Neural progenitor cell (in vitro differentiated cells): ENCODE measurements around the gene LAYN. TPM values are rescaled to one million over a fixed set of nuclear protein-coding genes. Genes with fewer than 3 reads are reported as not detected.

ENCODE experiments used
- DNase-seq: peaks from one replicate; pipeline ENCODE4 v3.0.0-alpha.2; 2016; ENCODE audit warnings: low spot score
- H2AFZ ChIP-seq: fragments of 200-600 bp; sonication (generic); replicated peaks from 2 replicates; pipeline ENCODE4 v1.6.1; 2016; ENCODE audit warnings: antibody characterized with exemption
- H3F3A ChIP-seq: fragments of 200-600 bp; sonication (generic); 2 replicates; pipeline ENCODE4 v1.6.1; 2016; ENCODE audit warnings: antibody characterized with exemption, low read depth
- H3K27ac ChIP-seq: fragments of 200-600 bp; sonication (generic); 2 replicates; pipeline ENCODE4 v1.5.1; 2016; ENCODE audit warnings: mild to moderate bottlenecking
- H3K27me3 ChIP-seq: fragments of 200-600 bp; sonication (generic); 2 replicates; pipeline ENCODE4 v1.6.1; 2016; ENCODE audit warnings: mild to moderate bottlenecking, moderate library complexity
- H3K36me3 ChIP-seq: fragments of 200-600 bp; sonication (generic); 2 replicates; pipeline ENCODE4 v1.5.1; 2016
- H3K4me1 ChIP-seq: fragments of 200-600 bp; sonication (generic); 2 replicates; pipeline ENCODE4 v1.6.1; 2016; ENCODE audit warnings: mixed run types
- H3K4me2 ChIP-seq: fragments of 200-600 bp; sonication (generic); 2 replicates; pipeline ENCODE4 v1.6.1; 2016
- H3K4me3 ChIP-seq: fragments of 200-600 bp; sonication (generic); 2 replicates; pipeline ENCODE4 v1.5.1; 2016
- H3K79me2 ChIP-seq: fragments of 200-600 bp; sonication (generic); 2 replicates; pipeline ENCODE4 v1.6.1; 2016; ENCODE audit warnings: low read depth
- H3K9ac ChIP-seq: fragments of 200-600 bp; sonication (generic); 2 replicates; pipeline ENCODE4 v1.6.1; 2016
- H3K9me3 ChIP-seq: fragments of 200-600 bp; sonication (generic); 2 replicates; pipeline ENCODE4 v1.5.1; 2016; ENCODE audit warnings: low read depth
- H4K20me1 ChIP-seq: fragments of 200-600 bp; sonication (generic); 2 replicates; pipeline ENCODE4 v1.6.1; 2016; ENCODE audit warnings: low read depth
- H3K27ac Mint-ChIP-seq: 3 replicates; pipeline ENCODE4 v1.8.0; 2021; ENCODE audit warnings: mixed read lengths
- H3K27me3 Mint-ChIP-seq: 2 replicates; pipeline ENCODE4 v1.8.0; 2022; ENCODE audit warnings: low read depth, mild to moderate bottlenecking, inconsistent platforms, moderate library complexity, mixed read lengths; ENCODE audit not compliant: insufficient read depth
- H3K36me3 Mint-ChIP-seq: 3 replicates; pipeline ENCODE4 v1.8.0; 2021; ENCODE audit warnings: mixed read lengths
- H3K4me1 Mint-ChIP-seq: 3 replicates; pipeline ENCODE4 v1.8.0; 2021; ENCODE audit warnings: mixed read lengths
- H3K4me3 Mint-ChIP-seq: 3 replicates; pipeline ENCODE4 v1.8.0; 2021; ENCODE audit warnings: mild to moderate bottlenecking, moderate library complexity, mixed read lengths
- H3K9me3 Mint-ChIP-seq: 3 replicates; pipeline ENCODE4 v1.8.0; 2020; ENCODE audit warnings: mixed read lengths
- CTCF ChIP-seq: fragments of 200-600 bp; sonication (generic); IDR thresholded peaks from 2 replicates; pipeline ENCODE4 v1.5.1; 2017; ENCODE audit warnings: antibody characterized with exemption, mild to moderate bottlenecking
- EZH2 ChIP-seq: fragments of 200-600 bp; sonication (generic); IDR thresholded peaks from 2 replicates; pipeline ENCODE4 v1.6.1; 2017; ENCODE audit warnings: antibody characterized with exemption, mild to moderate bottlenecking, moderate library complexity
- EZH2phosphoT487 ChIP-seq: fragments of 200-600 bp; sonication (generic); IDR thresholded peaks from 2 replicates; pipeline ENCODE4 v1.6.1; 2017; ENCODE audit warnings: antibody characterized with exemption
- total RNA-seq: library from RNA; depleted of rRNA; stranded (reverse); fragments of >200 nt; gene quantifications from 2 replicates; pipeline ENCODE4 v1.2.3, GENCODE V29; 2015; ENCODE audit warnings: low replicate concordance

The LAYN gene
- total RNA-seq, 1 donor from 2014 or later: 0.26 TPM

GRCh38 chr11:111550258-111550657 is 9.7 kb downstream of the LAYN start:
- H3K27me3 Mint-ChIP-seq: no peaks in the 10 kb centered on the region
- DNase-seq: no peak
- no peak overlapping the region for H3K4me3 ChIP-seq
- TF ChIP-seq EZH2 (no peak), CTCF (no peak), EZH2phosphoT487 (no peak)
- no peak overlapping the region for H3K9ac ChIP-seq
- peaks cover 12% of the 10 kb centered on the region for H3K4me1 ChIP-seq
- H3F3A ChIP-seq: no peaks in the 10 kb centered on the region
- no peak overlapping the region for H3K4me2 ChIP-seq
- no peak overlapping the region for H2AFZ ChIP-seq
- H3K27me3 ChIP-seq: no peaks in the 10 kb centered on the region
- peaks cover under 1% of the 10 kb centered on the region for H3K9me3 Mint-ChIP-seq
- H3K27ac ChIP-seq: no peak overlapping the region
- no peaks in the 10 kb centered on the region for H3K36me3 ChIP-seq
- H3K79me2 ChIP-seq: no peaks in the 10 kb centered on the region
- H3K9me3 ChIP-seq: no peaks in the 10 kb centered on the region
- no peaks in the 10 kb centered on the region for H4K20me1 ChIP-seq
- H3K36me3 Mint-ChIP-seq: no peaks in the 10 kb centered on the region
- no peaks in the 10 kb centered on the region for H3K4me1 Mint-ChIP-seq
- H3K27ac Mint-ChIP-seq: no peak overlapping the region
- no peak overlapping the region for H3K4me3 Mint-ChIP-seq

- H3K9ac ChIP-seq: no peak overlapping the region
- H3K79me2 ChIP-seq: no peaks in the 10 kb centered on the region
- no peaks in the 10 kb centered on the region for H4K20me1 ChIP-seq
- no peak overlapping the region for H2AFZ ChIP-seq
- no peaks in the 10 kb centered on the region for H3K36me3 Mint-ChIP-seq
- no peaks in the 10 kb centered on the region for H3K27me3 Mint-ChIP-seq
- no peak overlapping the region for H3K4me2 ChIP-seq
- H3K4me1 Mint-ChIP-seq: no peaks in the 10 kb centered on the region
- H3F3A ChIP-seq: no peaks in the 10 kb centered on the region
- H3K27ac Mint-ChIP-seq: no peak overlapping the region
- no peak overlapping the region for H3K4me3 Mint-ChIP-seq
- H3K9me3 ChIP-seq: no peaks in the 10 kb centered on the region
- TF ChIP-seq CTCF (no peak), EZH2phosphoT487 (no peak), EZH2 (no peak)
- no peak overlapping the region for H3K27ac ChIP-seq
- H3K9me3 Mint-ChIP-seq: peaks cover 8% of the 10 kb centered on the region
- no peak for DNase-seq
- H3K36me3 ChIP-seq: no peaks in the 10 kb centered on the region
- H3K4me3 ChIP-seq: no peak overlapping the region
- no peaks in the 10 kb centered on the region for H3K4me1 ChIP-seq
- no peaks in the 10 kb centered on the region for H3K27me3 ChIP-seq
Measured at GRCh38 chr11:111554532-111554931, 14.0 kb downstream of the LAYN start.

- no peaks in the 10 kb centered on the region for H3K27me3 Mint-ChIP-seq
- H3K4me1 Mint-ChIP-seq: no peaks in the 10 kb centered on the region
- H4K20me1 ChIP-seq: no peaks in the 10 kb centered on the region
- no peaks in the 10 kb centered on the region for H3K27me3 ChIP-seq
- no peaks in the 10 kb centered on the region for H3K4me1 ChIP-seq
- TF ChIP-seq EZH2phosphoT487 (no peak), EZH2 (no peak), CTCF (no peak)
- H3K27ac ChIP-seq: no peak overlapping the region
- H3F3A ChIP-seq: no peaks in the 10 kb centered on the region
- H2AFZ ChIP-seq: no peak overlapping the region
- H3K79me2 ChIP-seq: no peaks in the 10 kb centered on the region
- H3K4me3 Mint-ChIP-seq: no peak overlapping the region
- H3K27ac Mint-ChIP-seq: no peak overlapping the region
- H3K9ac ChIP-seq: no peak overlapping the region
- H3K36me3 ChIP-seq: no peaks in the 10 kb centered on the region
- H3K36me3 Mint-ChIP-seq: no peaks in the 10 kb centered on the region
- H3K9me3 ChIP-seq: no peaks in the 10 kb centered on the region
- H3K9me3 Mint-ChIP-seq: peaks cover 8% of the 10 kb centered on the region
- H3K4me2 ChIP-seq: no peak overlapping the region
- no peak for DNase-seq
- H3K4me3 ChIP-seq: no peak overlapping the region
Measured at GRCh38 chr11:111555255-111555654, 14.7 kb downstream of the LAYN start.
